ENCODE data around the gene CDK5RAP3.
"Not testable (repeated sequence)": the region's sequence is repeated elsewhere in the genome, so short reads cannot be mapped to it uniquely, and the experiment has no call there.

CDK5RAP3 gene

GRCh38 chr17:47973541-47973940 lies 2.6 kb downstream of the CDK5RAP3 start:
- in situ Hi-C loops (cut with MboI; ENCODE audit: low sequenced_read_pairs) = no loop called here

GRCh38 chr17:47975189-47975822 lies 4.4 kb downstream of the CDK5RAP3 start:
- in situ Hi-C loops (cut with MboI; ENCODE audit: low sequenced_read_pairs) = no loop called here

- in situ Hi-C loops (cut with MboI; ENCODE audit: low sequenced_read_pairs) = no loop called here
These were observed 4.9 kb downstream of the CDK5RAP3 start for GRCh38 chr17:47975823-47976205.

- in situ Hi-C loops (cut with MboI; ENCODE audit: low sequenced_read_pairs) = no loop called here
These were observed 7.4 kb downstream of the CDK5RAP3 start for GRCh38 chr17:47978324-47978723.

- in situ Hi-C loops (cut with MboI; ENCODE audit: low sequenced_read_pairs) = no loop called here
These were observed 9.6 kb downstream of the CDK5RAP3 start for GRCh38 chr17:47980541-47980940.

GRCh38 chr17:47981462-47981861 lies 10.5 kb downstream of the CDK5RAP3 start:
- in situ Hi-C loops (cut with MboI; ENCODE audit: low sequenced_read_pairs) = no loop called here

GRCh38 chr17:47982091-47982617 lies 11.2 kb downstream of the CDK5RAP3 start:
- in situ Hi-C loops (cut with MboI; ENCODE audit: low sequenced_read_pairs) = no loop called here

GRCh38 chr17:47982645-47983390 lies 11.9 kb downstream of the CDK5RAP3 start:
- in situ Hi-C loops (cut with MboI; ENCODE audit: low sequenced_read_pairs) = no loop called here

GRCh38 chr17:47983492-47984223 lies 12.7 kb downstream of the CDK5RAP3 start:
- in situ Hi-C loops (cut with MboI; ENCODE audit: low sequenced_read_pairs) = no loop called here

GRCh38 chr17:47986520-47986919 lies 15.6 kb downstream of the CDK5RAP3 start:
- in situ Hi-C loops (cut with MboI; ENCODE audit: low sequenced_read_pairs) = no loop called here

GRCh38 chr17:47987240-47987835 lies 16.4 kb downstream of the CDK5RAP3 start:
- in situ Hi-C loops (cut with MboI; ENCODE audit: low sequenced_read_pairs) = no loop called here

GRCh38 chr17:47988445-47988844 lies 17.5 kb downstream of the CDK5RAP3 start:
- in situ Hi-C loops (cut with MboI; ENCODE audit: low sequenced_read_pairs) = not testable (repeated sequence)

GRCh38 chr17:47989159-47989558 lies 18.2 kb downstream of the CDK5RAP3 start:
- in situ Hi-C loops (cut with MboI; ENCODE audit: low sequenced_read_pairs) = no loop called here

- in situ Hi-C loops (cut with MboI; ENCODE audit: low sequenced_read_pairs) = no loop called here
These were observed 18.8 kb downstream of the CDK5RAP3 start for GRCh38 chr17:47989700-47990099.

GRCh38 chr17:47990962-47991731 lies 20.2 kb downstream of the CDK5RAP3 start:
- in situ Hi-C loops (cut with MboI; ENCODE audit: low sequenced_read_pairs) = no loop called here

GRCh38 chr17:47992216-47992615 lies 21.3 kb downstream of the CDK5RAP3 start:
- in situ Hi-C loops (cut with MboI; ENCODE audit: low sequenced_read_pairs) = no loop called here

- in situ Hi-C loops (cut with MboI; ENCODE audit: low sequenced_read_pairs) = no loop called here
These were observed 22.2 kb downstream of the CDK5RAP3 start for GRCh38 chr17:47993031-47993564.

- in situ Hi-C loops (cut with MboI; ENCODE audit: low sequenced_read_pairs) = no loop called here
These were observed 23.1 kb downstream of the CDK5RAP3 start for GRCh38 chr17:47993964-47994363.

- in situ Hi-C loops (cut with MboI; ENCODE audit: low sequenced_read_pairs) = no loop called here
These were observed 23.8 kb downstream of the CDK5RAP3 start for GRCh38 chr17:47994724-47995123.

- in situ Hi-C loops (cut with MboI; ENCODE audit: low sequenced_read_pairs) = no loop called here
These were observed 24.5 kb downstream of the CDK5RAP3 start for GRCh38 chr17:47995241-47995935.

All from hTERT RPE-1 (cell line).